IPS DF 19.7 (cell line): ENCODE measurements around the gene PI4KB.

Source experiments
- DNase-seq: peaks from one replicate; pipeline ENCODE4 v3.0.0-alpha.2; 2013; ENCODE audit warnings: low read depth, low spot score

The PI4KB gene

DNA sequence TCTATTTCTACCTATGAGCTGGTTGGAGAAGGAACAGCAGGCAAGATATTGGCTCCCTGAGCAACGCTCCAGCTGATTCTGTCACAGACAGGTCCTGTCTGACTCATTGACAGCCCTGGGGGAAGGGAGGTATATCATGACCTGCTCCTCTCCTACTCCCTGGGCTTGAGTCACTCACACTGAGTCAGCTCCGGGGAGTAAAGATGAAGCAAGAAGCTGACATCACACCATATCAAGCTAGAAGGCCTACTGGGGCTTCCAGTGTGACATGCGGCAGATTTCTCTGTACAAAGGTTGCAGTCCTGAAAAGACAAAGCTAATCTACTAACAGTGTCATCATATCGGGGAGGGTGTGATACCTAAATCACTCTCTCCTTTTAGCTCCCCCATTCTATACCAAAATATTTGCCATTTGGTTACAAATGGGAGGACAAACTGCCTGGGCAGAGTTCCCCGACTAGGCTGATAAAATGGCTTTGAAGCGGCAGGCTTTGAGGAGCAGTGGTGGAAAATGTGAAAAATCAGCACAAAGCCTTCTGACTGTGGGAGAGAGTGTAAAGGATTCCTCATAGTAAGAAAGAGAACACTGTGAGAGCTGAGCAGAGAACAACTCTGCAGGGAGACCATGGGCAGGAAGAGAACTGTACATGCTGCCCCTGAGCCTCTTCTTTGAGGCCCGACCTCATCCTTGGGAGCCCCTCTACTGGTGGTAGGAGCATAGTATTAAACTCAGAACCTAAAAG is 15.5 kb downstream of the PI4KB start:
- DNase-seq = no peak

DNA sequence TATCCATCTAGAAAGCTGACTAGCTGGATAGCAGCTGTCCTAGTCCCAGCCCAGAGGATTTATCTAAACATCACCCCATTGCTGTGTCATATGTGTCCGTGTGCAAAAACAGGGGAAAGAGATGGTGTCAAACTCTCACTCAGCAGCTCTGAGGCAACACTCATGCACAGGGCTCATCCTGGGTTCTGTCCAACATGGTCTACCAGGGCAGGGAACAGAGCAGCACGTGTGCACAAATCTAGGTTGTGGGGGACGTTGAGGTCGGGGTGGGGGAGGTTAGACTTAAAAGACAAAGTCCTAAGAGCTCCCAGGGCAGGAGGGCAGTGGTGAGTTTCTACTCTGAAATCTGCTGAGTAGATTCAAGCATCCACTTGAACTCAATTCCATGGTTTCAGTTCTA is 16.2 kb downstream of the PI4KB start:
- DNase-seq = no peak

DNA sequence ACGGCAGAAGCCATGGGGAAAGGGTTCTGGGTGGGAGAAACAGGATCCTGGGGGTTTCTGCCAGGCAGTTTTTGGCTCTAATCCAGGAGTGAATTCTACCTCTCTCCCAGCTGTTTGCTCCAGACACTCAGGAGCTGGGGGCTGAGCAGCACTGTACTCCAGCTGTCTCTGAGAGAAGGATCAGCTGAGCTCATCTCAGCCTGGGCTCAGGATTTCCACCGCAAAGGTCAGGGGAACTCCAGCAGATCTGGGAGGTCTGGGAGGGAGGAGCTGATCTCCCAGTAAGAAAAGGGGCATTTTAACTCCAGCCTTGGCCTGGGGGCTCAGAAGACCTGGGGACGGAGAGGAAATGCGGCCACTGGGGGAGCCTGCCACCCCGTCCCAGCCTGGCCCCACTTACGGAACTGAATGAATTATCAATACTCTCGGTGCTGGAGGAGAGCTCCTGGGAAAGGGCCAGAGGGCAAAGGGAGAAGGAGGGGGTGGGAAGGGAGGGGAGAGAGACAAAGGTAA is 17.3 kb downstream of the PI4KB start:
- DNase-seq = no peak

DNA sequence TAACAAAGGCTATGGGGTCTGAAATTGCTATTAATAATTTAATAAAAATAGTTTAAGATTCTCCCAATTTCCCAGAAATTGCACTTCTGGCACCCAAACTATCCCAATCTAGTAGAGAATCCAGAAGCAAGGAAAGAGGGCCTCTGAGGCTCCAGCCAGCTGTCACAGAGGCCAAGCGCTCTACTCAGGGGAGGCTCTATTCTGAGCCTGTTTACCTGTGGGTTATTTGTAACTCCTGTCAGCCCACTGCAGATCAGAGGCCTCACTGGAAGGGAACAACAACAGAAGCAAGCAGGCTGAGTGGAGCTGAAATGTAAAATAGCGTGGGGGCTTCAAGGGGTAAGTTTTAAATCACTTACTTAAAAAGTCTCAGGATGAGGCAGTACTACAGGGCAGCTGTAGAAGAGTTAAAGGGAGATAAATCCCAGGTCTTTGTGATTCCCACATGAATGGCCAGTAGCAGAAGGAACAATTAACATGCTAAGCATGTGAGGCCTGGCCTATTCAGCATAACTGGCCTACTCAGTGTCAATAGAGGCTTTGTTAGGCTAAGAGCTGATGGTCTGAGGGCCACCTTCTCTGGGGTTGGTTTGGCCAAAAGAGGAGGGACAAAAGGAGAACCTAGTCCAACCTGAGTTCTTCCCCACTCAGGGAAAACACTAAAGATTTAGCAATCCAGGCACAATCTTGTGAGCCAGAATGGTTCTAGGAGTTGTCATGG is 32.3 kb downstream of the PI4KB start:
- no peak for DNase-seq

- no peak for DNase-seq
These were observed 34.1 kb downstream of the PI4KB start for GRCh38 chr1:151293093-151293492.

- DNase-seq = no peak
These were observed 34.8 kb downstream of the PI4KB start for GRCh38 chr1:151292207-151293030.

DNA sequence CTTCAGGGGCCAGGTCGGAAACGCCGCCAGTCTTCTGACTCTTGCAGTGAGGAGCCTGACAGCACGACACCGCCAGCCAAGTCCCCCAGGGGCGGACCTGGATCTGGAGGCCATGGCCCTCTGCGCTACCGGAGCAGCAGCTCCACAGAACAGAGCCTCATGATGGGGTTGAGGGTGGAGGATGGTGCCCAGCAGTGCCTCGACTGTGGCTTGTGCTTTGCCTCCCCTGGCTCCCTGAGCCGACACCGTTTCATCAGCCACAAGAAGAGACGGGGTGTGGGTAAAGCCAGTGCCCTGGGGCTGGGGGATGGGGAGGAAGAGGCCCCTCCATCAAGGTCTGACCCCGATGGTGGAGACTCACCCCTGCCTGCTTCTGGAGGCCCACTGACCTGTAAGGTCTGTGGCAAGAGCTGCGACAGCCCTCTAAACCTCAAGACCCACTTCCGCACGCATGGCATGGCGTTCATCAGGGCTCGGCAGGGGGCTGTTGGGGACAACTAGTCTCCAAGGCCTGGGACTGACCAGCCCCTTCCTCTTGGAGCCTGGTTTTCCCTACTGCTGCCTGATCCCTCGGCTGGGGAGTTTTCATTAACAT is 36.4 kb downstream of the PI4KB start:
- DNase-seq = no peak

GRCh38 chr1:151289991-151290708 is 37.1 kb downstream of the PI4KB start:
- no peak for DNase-seq

- DNase-seq = no peak
These were observed 37.9 kb downstream of the PI4KB start for GRCh38 chr1:151289080-151289935.

- no peak for DNase-seq
These were observed 38.7 kb downstream of the PI4KB start for GRCh38 chr1:151288502-151288901.

- no peak for DNase-seq
These were observed 39.3 kb downstream of the PI4KB start for GRCh38 chr1:151287767-151288500.

DNA sequence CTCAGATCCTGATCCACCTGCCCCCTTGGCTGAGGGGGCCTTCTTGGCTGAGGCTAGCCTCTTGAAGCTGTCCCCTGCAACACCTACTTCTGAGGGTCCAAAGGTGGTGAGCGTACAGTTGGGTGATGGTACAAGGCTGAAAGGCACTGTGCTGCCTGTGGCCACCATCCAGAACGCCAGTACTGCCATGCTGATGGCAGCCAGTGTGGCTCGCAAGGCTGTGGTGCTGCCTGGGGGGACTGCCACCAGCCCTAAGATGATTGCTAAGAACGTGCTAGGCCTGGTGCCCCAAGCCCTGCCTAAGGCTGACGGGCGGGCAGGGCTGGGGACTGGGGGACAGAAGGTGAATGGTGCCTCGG is 39.9 kb downstream of the PI4KB start:
- no peak for DNase-seq

DNA sequence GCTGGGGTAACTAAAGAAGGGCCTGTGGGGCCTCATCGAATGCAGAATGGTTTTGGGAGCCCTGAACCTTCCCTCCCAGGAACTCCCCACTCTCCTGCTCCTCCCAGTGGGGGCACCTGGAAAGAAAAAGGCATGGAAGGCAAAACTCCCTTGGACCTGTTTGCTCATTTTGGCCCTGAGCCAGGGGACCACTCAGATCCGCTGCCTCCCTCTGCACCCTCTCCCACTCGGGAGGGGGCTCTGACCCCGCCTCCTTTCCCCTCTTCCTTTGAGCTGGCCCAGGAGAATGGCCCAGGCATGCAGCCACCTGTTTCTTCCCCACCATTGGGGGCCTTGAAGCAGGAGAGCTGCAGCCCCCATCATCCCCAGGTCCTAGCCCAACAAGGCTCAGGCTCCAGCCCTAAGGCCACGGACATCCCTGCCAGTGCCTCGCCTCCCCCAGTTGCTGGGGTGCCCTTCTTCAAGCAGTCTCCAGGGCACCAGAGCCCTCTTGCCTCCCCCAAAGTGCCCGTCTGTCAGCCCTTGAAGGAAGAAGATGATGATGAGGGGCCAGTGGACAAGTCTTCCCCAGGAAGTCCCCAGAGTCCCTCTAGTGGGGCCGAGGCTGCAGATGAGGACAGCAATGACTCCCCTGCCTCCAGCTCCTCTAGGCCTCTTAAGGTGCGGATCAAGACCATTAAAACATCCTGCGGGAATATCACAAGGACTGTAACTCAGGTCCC is 40.4 kb downstream of the PI4KB start:
- no peak for DNase-seq

- no peak for DNase-seq
These were observed 43.1 kb downstream of the PI4KB start for GRCh38 chr1:151284013-151284577.

DNA sequence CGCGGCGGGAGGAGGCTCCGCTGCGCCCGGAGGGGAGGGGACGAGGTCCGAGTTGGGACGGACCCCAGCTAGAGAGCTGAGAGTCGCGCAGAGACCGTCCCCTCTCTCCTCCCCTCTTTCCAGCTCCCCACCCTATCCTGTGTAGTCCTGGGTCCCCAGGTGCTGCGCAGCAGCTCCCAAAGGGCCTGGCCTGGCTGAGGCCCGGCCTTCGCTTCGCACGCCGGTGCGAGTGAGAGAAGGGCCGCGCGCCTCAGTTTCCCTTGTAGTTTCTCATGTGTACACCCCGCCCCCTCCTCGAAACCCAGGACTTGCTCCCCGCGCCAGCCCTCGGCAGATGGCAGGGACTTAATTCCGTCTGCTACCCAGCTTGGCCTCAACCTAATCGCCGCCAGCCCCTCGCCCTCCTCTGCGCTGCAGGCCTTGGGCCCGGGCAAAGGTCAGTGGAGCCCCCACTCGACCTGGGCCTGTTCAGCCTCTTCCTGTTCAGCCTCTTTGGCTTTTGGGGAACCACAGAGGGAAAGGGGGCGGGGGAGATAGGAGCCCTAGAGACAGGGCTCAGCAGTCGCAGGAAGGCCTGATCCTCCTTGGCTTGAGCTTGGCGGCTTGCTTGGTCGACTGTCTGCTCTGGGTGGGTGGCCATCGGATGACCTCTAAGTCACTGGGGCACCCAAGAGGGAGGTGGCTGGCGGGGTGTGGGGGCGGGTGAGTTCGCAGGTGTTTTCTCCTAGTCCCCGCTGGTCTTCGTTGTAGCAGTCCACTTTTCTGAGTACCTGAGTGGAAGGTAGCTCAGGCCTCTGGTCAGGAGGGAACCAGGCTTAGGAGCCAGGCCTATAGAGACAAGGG is 44.1 kb downstream of the PI4KB start:
- DNase-seq = no peak

DNA sequence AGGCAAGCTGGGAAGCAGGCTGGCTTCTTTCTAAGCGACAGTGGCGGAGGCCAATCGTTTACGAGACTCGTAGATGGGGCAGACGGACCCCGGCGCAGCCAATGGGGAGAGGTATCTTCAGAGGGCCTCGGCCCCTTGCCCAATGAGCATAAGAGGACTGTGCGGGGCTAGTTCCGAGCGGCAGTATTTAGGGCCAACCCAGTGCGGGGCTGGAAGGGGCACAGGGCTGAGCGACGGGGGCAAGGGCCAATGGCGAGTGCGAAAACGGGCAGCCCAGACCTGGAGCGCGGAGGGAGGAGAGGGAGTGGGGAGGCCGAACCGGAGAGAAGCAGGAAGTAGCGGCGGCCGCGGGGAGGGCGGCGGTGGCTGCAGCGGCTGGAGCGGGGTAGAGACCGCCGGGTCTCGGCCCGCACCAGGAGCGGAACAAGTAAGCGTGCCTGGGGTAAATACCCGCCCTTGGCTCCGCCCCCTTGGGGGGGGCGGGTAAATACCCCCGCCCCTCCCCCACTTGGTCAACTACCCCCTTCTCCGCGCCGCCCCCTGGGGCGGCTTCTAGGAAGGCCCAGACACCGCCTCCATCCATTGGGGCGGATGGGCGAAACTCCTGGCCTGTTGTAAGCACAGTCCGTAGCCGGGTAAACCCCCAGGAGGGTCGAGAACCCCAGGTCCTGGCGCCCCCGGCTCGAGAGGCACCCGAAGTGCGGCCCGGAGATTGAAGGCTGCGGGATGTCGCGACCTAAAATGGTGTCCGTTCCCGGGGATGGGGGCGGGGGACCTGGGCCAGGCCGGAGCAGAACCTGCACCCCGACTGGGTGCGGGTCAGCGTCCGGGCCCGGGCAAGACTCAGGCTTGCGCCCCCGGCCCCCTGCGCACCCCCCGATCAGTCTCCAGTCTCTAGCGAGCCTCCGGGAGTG is 45.0 kb downstream of the PI4KB start, which contains the start of gene ZNF687:
ZNF687 (plus strand) TSS at position 331 of the 914 bp plus-strand sequence. CDS start 3,993 bp downstream, outside the sequence.
- peak; percentile 100 for DNase-seq
